Natural killer cell treated with Interleukin-12 subunit alpha and Interleukin-12 subunit beta and Interleukin-15 and Interleukin-18, amount 100 ng/mL, for 72 hours (primary cell): ENCODE data around the gene SUPT5H. TPM values are rescaled to one million over a fixed set of nuclear protein-coding genes. Genes with fewer than 3 reads are reported as not detected.

ENCODE experiments used
- ATAC-seq, 2 donors: fragments of 150-1000 bp; cut with Tn5 transposase in 1 of 2; sonication (Bioruptor Pico), chemical (Tn5 transposase) in 1 of 2; 2 replicates each; pipeline ENCODE4 v1.10.0; 2021
- DNase-seq: peaks from one replicate; pipeline ENCODE4 v3.0.0; 2022; ENCODE audit warnings: low spot score
- H3K27ac Mint-ChIP-seq, 2 donors: 1 replicate in 1 of 2; 2 replicates in 1 of 2; pipeline ENCODE4 v1.8.0; 2022; ENCODE audit warnings: mixed read lengths in 2 of 2, mild to moderate bottlenecking in 1 of 2, moderate library complexity in 1 of 2
- H3K27me3 Mint-ChIP-seq, 2 donors: 1 replicate in 1 of 2; 2 replicates in 1 of 2; pipeline ENCODE4 v1.8.0; 2022; ENCODE audit warnings: mixed read lengths in 2 of 2
- H3K36me3 Mint-ChIP-seq: one replicate; pipeline ENCODE4 v1.8.0; 2022; ENCODE audit warnings: mixed read lengths
- H3K4me1 Mint-ChIP-seq, 2 donors: 1 replicate in 1 of 2; 2 replicates in 1 of 2; pipeline ENCODE4 v1.8.0; 2022; ENCODE audit warnings: low read depth in 2 of 2, mixed read lengths in 2 of 2, mild to moderate bottlenecking in 1 of 2
- H3K4me3 Mint-ChIP-seq: one replicate; pipeline ENCODE4 v1.8.0; 2022; ENCODE audit warnings: mixed read lengths
- H3K9me3 Mint-ChIP-seq: 2 replicates; pipeline ENCODE4 v1.8.0; 2022; ENCODE audit warnings: mixed read lengths
- total RNA-seq, 2 donors: library from RNA; stranded (reverse); gene quantifications; one replicate each; pipeline ENCODE4 v1.2.3, GENCODE V29; 2022

The SUPT5H gene
- total RNA-seq, 2 donors from 2014 or later: 164 to 192 TPM

DNA sequence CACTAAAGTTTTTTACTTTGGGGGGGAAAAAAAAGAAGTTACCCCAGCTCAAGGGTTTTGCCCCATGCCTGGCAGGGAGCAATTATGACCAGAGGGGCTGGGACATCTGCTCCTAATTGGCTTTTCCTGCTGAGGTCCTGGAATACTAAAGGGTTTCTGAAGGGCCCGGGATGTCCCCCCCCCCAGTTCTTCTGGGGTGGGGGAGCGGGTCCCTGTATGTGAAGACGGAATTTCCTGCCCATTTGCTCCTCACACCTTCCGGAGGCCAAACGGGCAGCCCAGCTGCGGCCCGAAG lies 52.3 kb downstream of the SUPT5H start:
- no peak for ATAC-seq
- no peak overlapping the region for H3K27ac Mint-ChIP-seq

DNA sequence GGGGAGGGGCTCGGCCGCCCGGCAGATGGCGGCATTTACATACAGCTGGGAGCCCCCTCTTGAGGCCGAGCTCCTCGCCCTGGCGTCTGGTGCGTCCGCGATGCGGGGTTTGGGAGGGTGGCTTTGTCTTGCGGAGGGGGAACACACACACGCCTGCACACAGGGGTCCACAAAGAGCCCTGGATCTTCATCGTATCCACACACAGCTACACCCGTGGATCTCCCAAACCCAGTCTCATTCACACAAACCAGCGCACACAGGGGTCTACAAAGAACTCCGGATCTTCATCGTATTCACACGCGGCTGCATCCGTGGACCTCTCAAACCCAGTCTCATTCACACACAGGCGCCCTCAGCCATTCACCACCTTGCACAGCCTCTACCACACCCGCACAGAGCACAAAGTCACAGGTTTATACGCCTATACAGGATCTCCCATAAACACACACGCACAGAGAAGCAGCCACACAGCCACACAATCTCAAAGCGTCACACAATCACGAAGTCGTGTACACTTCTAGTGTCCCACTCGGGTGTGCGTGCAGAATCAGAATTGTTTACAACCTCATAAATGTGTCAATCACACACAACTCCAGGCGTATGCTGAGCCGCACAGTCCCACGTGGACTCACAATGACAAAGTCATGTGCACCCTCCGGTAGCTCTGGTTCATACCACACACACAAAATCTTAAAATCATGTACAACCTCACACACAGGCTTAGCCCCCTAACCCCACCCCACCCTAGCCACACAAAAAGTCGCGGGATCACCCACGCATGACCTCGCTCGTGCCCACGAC lies 52.8 kb downstream of the SUPT5H start:
- ATAC-seq (peak; percentile 22 to 46), DNase-seq (no peak)
- Mint-ChIP-seq H3K36me3 (no peaks in the 10 kb centered on the region), H3K4me1 (peaks cover 16 to 18% of the 10 kb centered on the region in 2 donors), H3K27ac (no peak overlapping the region), H3K27me3 (peaks cover 32 to 41% of the 10 kb centered on the region in 2 donors), H3K4me3 (peak overlapping the region; percentile 67), H3K9me3 (no peaks in the 10 kb centered on the region)

More for the DNA sequence above, 52.3 kb downstream of the SUPT5H start:
- no peak for DNase-seq
- H3K4me3 Mint-ChIP-seq: no peak overlapping the region
- no peaks in the 10 kb centered on the region for H3K9me3 Mint-ChIP-seq
- H3K27me3 Mint-ChIP-seq: peaks cover 30 to 41% of the 10 kb centered on the region in 2 donors
- peaks cover 14 to 15% of the 10 kb centered on the region in 2 donors for H3K4me1 Mint-ChIP-seq
- no peaks in the 10 kb centered on the region for H3K36me3 Mint-ChIP-seq

DNA sequence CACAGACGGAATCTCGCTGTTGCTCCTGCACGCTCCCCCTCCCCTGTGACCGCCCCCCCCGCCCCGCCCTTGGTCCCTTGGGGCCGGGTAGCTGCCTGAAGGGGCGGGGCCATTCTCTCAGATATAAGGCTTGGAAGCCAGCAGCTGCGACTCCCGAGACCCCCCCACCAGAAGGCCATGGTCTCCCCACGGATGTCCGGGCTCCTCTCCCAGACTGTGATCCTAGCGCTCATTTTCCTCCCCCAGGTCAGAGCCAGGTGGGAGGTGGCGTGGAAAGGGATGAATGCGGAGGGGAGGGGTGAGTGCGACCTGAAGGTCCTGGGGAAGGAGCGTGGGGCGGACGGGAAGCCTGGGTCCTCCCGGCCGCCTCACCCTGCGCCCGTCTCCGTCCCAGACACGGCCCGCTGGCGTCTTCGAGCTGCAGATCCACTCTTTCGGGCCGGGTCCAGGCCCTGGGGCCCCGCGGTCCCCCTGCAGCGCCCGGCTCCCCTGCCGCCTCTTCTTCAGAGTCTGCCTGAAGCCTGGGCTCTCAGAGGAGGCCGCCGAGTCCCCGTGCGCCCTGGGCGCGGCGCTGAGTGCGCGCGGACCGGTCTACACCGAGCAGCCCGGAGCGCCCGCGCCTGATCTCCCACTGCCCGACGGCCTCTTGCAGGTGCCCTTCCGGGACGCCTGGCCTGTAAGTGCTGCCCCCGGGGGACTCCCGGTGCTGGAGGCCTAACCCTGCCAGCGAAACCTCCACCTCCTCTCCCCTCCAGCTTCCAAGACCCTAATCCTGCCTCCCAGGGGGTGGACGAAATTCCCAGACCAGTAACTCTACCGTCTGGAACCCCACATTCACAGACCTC lies 53.6 kb downstream of the SUPT5H start, which contains the start of gene DLL3:
TSS of gene DLL3 (plus strand) at position 150 of the 845 bp plus-strand sequence. CDS start at position 178, 28 bp downstream.
- no peaks in the 10 kb centered on the region for H3K9me3 Mint-ChIP-seq
- peaks cover 39 to 46% of the 10 kb centered on the region in 2 donors for H3K27me3 Mint-ChIP-seq
- H3K4me1 Mint-ChIP-seq: peaks cover 24 to 25% of the 10 kb centered on the region in 2 donors
- no peak within 1 kb of the TSS for H3K27ac Mint-ChIP-seq
- no peaks in the 10 kb centered on the region for H3K36me3 Mint-ChIP-seq
- ATAC-seq (no peak), DNase-seq (no peak)
- peak within 1 kb of the TSS; percentile 67 for H3K4me3 Mint-ChIP-seq

DNA sequence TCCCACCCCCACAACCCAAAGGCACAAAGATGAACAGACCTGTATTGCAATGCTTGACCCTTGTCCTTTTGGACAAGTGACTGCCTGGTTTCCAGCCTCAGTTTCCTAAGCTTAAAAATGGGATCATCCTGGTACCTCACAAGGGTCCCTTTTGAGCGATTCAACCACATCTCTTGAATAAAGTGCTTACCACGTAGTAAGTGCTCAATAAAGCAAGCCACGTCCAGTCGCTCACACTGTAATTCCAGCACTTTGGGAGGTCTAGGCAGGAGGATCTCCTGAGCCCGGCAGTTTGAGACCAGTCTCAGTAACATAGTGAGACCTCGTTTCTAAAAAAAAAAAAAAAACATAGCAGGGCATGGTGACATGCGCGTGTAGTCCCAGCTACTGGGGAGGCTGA lies 54.5 kb downstream of the SUPT5H start:
- Mint-ChIP-seq H3K4me3 (peak overlapping the region; percentile 51), H3K4me1 (peaks cover 24 to 25% of the 10 kb centered on the region in 2 donors), H3K27me3 (peaks cover 48 to 54% of the 10 kb centered on the region in 2 donors)

DNA sequence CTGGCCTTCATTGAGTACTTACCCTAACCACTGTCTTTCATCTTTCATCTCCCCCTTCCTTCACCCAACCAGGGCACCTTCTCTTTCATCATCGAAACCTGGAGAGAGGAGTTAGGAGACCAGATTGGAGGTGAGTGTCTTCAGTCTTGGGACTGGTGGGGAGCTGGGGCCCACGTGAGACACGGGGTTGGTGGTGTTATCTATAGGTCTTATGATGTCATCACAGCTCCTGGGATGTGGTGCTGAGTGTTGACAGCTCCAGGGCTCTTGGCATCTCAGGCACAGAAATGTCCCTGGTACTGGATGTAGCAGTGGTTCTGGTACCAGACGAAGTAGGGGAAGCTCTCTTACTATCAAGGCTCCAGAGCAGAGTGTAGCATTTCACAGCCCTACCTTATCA lies 55.2 kb downstream of the SUPT5H start:
- ATAC-seq: no peak
- no peak overlapping the region for H3K27ac Mint-ChIP-seq
- no peak for DNase-seq
- H3K4me3 Mint-ChIP-seq: no peak overlapping the region
- peaks cover 50 to 56% of the 10 kb centered on the region in 2 donors for H3K27me3 Mint-ChIP-seq
- peaks cover 2% of the 10 kb centered on the region for H3K36me3 Mint-ChIP-seq
- H3K9me3 Mint-ChIP-seq: no peaks in the 10 kb centered on the region
- peaks cover 25% of the 10 kb centered on the region in 2 donors for H3K4me1 Mint-ChIP-seq

More for the DNA sequence above, 54.5 kb downstream of the SUPT5H start:
- no peak overlapping the region for H3K27ac Mint-ChIP-seq
- DNase-seq (no peak), ATAC-seq (no peak)
- no peaks in the 10 kb centered on the region for H3K36me3 Mint-ChIP-seq
- H3K9me3 Mint-ChIP-seq: no peaks in the 10 kb centered on the region

DNA sequence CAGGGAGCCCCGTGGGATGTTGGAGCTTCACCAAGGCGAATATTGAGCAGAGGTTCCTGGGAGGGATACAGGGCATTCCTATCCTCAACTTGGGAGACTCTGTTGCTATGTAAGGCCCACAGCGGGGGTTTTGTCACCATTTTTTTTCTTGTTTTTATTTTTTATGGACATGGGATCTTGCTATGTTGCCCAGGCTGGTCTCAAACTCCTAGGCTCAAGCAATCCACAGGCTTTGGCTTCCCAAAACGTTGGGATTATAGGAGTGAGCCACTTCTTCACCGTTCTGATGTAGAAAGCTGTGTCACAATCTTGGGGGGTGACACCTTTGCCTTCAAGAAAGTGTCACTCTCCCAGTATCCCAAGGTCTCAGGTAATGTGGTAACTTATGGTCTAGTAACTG lies 56.0 kb downstream of the SUPT5H start:
- no peak overlapping the region for H3K27ac Mint-ChIP-seq
- peaks cover 4% of the 10 kb centered on the region for H3K36me3 Mint-ChIP-seq
- DNase-seq (no peak), ATAC-seq (no peak)
- H3K9me3 Mint-ChIP-seq: no peaks in the 10 kb centered on the region
- H3K4me3 Mint-ChIP-seq: no peak overlapping the region
- H3K27me3 Mint-ChIP-seq: peaks cover 50 to 56% of the 10 kb centered on the region in 2 donors
- H3K4me1 Mint-ChIP-seq: peaks cover 26 to 28% of the 10 kb centered on the region in 2 donors

DNA sequence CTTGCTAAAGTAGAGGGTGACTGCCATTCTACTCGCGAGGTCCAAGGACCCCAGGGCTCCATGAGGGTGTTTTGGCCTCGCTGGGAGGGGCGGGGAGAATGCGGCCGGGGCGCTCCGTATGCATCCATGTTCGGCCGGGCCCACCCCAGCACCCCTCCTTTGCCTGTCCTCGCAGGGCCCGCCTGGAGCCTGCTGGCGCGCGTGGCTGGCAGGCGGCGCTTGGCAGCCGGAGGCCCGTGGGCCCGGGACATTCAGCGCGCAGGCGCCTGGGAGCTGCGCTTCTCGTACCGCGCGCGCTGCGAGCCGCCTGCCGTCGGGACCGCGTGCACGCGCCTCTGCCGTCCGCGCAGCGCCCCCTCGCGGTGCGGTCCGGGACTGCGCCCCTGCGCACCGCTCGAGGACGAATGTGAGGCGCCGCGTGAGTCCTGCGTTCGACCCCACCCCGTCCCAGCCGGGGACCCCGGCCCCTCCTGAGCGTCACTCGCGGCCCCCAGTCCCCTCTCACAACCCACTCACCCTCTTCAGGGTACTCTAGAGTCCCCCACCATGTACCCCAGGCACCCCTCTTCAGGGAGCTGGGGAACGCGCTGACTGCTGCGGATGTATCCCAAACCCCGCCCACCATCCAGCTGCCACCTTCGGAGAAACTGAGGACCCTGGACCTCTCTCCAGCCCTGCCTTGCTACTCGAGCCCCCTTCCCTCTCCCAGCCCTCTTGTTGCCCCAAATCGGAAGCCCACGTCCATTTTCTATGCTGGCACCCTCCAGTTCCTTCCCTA lies 57.4 kb downstream of the SUPT5H start:
- H3K27me3 Mint-ChIP-seq: peaks cover 54 to 59% of the 10 kb centered on the region in 2 donors
- peak overlapping the region; percentile 11 for H3K4me3 Mint-ChIP-seq
- H3K4me1 Mint-ChIP-seq: peaks cover 34% of the 10 kb centered on the region in 2 donors
- peak overlapping the region in 1 of 2 donors; percentile 79 for H3K27ac Mint-ChIP-seq
- peak; percentile 79 to 87 for ATAC-seq
- peak; percentile 85 for DNase-seq
- H3K9me3 Mint-ChIP-seq: no peaks in the 10 kb centered on the region
- H3K36me3 Mint-ChIP-seq: peaks cover 4% of the 10 kb centered on the region

DNA sequence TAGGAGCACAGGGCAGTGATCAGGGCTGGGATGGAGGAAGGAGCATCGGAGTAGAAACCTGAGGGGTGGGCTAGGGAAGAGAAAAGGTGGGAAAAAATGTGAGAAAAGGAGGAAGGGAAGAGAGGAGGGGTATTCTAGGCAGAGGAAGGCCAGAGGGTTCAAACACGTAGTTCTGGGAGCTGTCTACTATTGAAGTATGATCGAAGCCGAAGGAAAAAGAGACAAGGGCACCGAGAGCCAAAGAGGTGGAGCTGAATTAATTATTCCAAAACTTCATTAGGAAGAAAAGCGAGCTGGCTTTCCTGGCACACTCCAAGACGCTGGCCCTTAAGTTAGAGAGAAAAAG lies 61.2 kb downstream of the SUPT5H start:
- Mint-ChIP-seq H3K4me3 (peak overlapping the region; percentile 69), H3K4me1 (peaks cover 23 to 24% of the 10 kb centered on the region in 2 donors), H3K27ac (no peak overlapping the region), H3K9me3 (no peaks in the 10 kb centered on the region), H3K27me3 (peaks cover 41 to 43% of the 10 kb centered on the region in 2 donors), H3K36me3 (peaks cover 4% of the 10 kb centered on the region)
- DNase-seq: no peak
- no peak for ATAC-seq

DNA sequence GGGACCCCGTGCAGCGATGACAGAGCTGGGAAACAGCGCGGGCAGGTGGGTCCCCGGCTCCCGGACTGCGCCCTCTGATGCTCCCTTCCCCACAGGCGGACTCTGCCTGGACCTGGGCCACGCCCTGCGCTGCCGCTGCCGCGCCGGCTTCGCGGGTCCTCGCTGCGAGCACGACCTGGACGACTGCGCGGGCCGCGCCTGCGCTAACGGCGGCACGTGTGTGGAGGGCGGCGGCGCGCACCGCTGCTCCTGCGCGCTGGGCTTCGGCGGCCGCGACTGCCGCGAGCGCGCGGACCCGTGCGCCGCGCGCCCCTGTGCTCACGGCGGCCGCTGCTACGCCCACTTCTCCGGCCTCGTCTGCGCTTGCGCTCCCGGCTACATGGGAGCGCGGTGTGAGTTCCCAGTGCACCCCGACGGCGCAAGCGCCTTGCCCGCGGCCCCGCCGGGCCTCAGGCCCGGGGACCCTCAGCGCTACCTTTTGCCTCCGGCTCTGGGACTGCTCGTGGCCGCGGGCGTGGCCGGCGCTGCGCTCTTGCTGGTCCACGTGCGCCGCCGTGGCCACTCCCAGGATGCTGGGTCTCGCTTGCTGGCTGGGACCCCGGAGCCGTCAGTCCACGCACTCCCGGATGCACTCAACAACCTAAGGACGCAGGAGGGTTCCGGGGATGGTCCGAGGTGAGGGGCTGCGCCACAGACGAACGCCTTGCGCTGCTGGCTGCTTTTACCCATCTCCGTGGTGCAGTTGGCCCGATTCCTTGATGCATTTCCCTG lies 61.7 kb downstream of the SUPT5H start:
- ATAC-seq (peak; percentile 82), DNase-seq (peak; percentile 69)
- peaks cover 4% of the 10 kb centered on the region for H3K36me3 Mint-ChIP-seq
- peaks cover 23 to 24% of the 10 kb centered on the region in 2 donors for H3K4me1 Mint-ChIP-seq
- peaks cover 41 to 42% of the 10 kb centered on the region in 2 donors for H3K27me3 Mint-ChIP-seq
- no peaks in the 10 kb centered on the region for H3K9me3 Mint-ChIP-seq
- no peak overlapping the region for H3K27ac Mint-ChIP-seq
- H3K4me3 Mint-ChIP-seq: peak overlapping the region; percentile 52

DNA sequence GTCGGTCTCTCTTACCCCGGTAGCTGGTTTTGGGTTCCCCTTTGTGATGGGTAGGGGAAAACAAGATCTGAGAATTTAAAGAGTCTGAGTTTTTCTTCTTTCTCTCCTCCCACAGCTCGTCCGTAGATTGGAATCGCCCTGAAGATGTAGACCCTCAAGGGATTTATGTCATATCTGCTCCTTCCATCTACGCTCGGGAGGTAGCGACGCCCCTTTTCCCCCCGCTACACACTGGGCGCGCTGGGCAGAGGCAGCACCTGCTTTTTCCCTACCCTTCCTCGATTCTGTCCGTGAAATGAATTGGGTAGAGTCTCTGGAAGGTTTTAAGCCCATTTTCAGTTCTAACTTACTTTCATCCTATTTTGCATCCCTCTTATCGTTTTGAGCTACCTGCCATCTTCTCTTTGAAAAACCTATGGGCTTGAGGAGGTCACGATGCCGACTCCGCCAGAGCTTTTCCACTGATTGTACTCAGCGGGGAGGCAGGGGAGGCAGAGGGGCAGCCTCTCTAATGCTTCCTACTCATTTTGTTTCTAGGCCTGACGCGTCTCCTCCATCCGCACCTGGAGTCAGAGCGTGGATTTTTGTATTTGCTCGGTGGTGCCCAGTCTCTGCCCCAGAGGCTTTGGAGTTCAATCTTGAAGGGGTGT lies 62.5 kb downstream of the SUPT5H start:
- peak overlapping the region; percentile 52 for H3K4me3 Mint-ChIP-seq
- H3K27ac Mint-ChIP-seq: no peak overlapping the region
- H3K9me3 Mint-ChIP-seq: no peaks in the 10 kb centered on the region
- H3K36me3 Mint-ChIP-seq: peaks cover 4% of the 10 kb centered on the region
- ATAC-seq: no peak
- no peak for DNase-seq
- H3K4me1 Mint-ChIP-seq: peaks cover 23 to 24% of the 10 kb centered on the region in 2 donors
- H3K27me3 Mint-ChIP-seq: peaks cover 41 to 43% of the 10 kb centered on the region in 2 donors

DNA sequence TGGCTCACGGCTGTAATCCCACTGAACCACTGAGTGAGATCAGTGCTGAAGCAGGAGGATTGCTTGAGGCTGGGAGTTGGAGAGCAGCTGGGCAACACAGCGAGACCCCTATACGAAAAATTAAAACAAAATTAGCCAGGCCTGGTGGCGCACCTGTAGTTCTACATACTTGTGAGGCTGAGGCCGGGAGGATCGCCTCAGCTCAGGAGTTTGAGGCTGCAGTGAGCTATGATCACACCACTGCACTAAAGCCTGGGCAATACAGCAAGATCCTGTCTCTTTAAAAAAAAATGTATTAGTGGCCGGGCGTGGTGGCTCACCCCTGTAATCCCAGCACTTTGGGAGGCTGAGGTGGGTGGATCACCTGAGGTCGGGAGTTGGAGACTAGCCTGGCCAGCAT lies 63.2 kb downstream of the SUPT5H start:
- ATAC-seq (no peak), DNase-seq (no peak)
- Mint-ChIP-seq H3K4me1 (peaks cover 16 to 17% of the 10 kb centered on the region in 2 donors), H3K36me3 (peaks cover 4% of the 10 kb centered on the region), H3K9me3 (no peaks in the 10 kb centered on the region), H3K27ac (no peak overlapping the region), H3K27me3 (peaks cover 39 to 41% of the 10 kb centered on the region in 2 donors), H3K4me3 (no peak overlapping the region)

DNA sequence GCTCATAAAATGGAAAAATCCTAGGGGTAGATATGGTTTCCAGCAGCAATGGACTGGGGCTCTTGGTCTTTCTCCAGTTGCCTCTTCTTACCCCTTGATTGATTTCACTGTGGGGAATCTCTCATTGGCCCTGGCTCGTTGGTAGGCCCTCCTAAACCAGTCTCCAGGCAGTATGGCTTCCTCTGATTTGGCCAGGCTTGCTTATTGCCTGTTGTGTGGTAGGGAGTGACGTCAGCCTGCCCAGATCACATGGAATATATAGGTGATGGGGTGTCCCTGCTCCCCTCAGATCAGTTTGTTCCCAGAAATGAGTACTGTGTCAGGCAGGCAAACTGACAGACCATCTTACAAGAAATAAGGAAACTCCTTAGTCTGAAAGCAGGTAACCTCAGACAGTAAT lies 63.9 kb downstream of the SUPT5H start:
- DNase-seq (no peak), ATAC-seq (no peak)
- Mint-ChIP-seq H3K9me3 (no peaks in the 10 kb centered on the region), H3K4me3 (no peak overlapping the region), H3K36me3 (peaks cover 4% of the 10 kb centered on the region), H3K27me3 (peaks cover 33 to 34% of the 10 kb centered on the region in 2 donors), H3K4me1 (peaks cover 13% of the 10 kb centered on the region in 2 donors), H3K27ac (no peak overlapping the region)
